Breast epithelium (tissue), 3 donors: ENCODE measurements around the gene ABCC1.

Experiments used
- CTCF ChIP-seq, 3 donors: fragments of 450-650 bp; IDR thresholded peaks; one replicate each; pipeline ENCODE4 v1.5.1; 2016 to 2017; ENCODE audit warnings: antibody characterized with exemption in 3 of 3, mild to moderate bottlenecking in 3 of 3, moderate library complexity in 3 of 3
- POLR2AphosphoS5 ChIP-seq, 3 donors: sonication (generic); formaldehyde crosslinking; IDR thresholded peaks; one replicate each; pipeline ENCODE4 v1.6.1; 2017; ENCODE audit warnings: antibody characterized with exemption in 3 of 3

- TF ChIP-seq POLR2AphosphoS5 (IDR thresholded peaks at IDR 0.05) (no peak), CTCF (IDR thresholded peaks at IDR 0.05) (no peak)
These were observed 131.1 kb downstream of the ABCC1 start for GRCh38 chr16:16080465-16081065.
